ENCODE results near the gene PTPN23. TPM values are rescaled to one million over a fixed set of nuclear protein-coding genes. Genes with fewer than 3 reads are reported as not detected.

The PTPN23 gene
- total RNA-seq, 6 experiments from 2014 or later = 14.9 to 25.8 (median 16.9) TPM

- no peak for TF ChIP-seq CTCF (IDR thresholded peaks at IDR 0.05)
- no peak for TF ChIP-seq POLR2A (IDR thresholded peaks at IDR 0.05)
- intact Hi-C loops (cut with DNase I) = no loop called here
- Histone ChIP-seq H3K27me3 (no peaks in the 10 kb centered on the region), H3K9me3 (no peaks in the 10 kb centered on the region), H3K36me3 (peaks cover 0 to 89% (median 22%) of the 10 kb centered on the region in 4 donors), H3K4me3 (no peak overlapping the region), H3K4me1 (peaks cover 0 to 8% (median 0%) of the 10 kb centered on the region in 4 donors), H3K27ac (no peak overlapping the region)
- ATAC-seq = no peak
- WGBS (ENCODE audit: insufficient coverage, low coverage, low lambda C conversion rate, missing lambda C conversion rate) = 94% methylated on average over 4 of the region's 30 CpGs
- DNase-seq = peak in 2 of 3 donors; percentile 23 to 52
These were observed 30.2 kb downstream of the PTPN23 start for GRCh38 chr3:47410801-47411646.

- TF ChIP-seq POLR2A (IDR thresholded peaks at IDR 0.05) (no peak), CTCF (IDR thresholded peaks at IDR 0.05) (no peak)
- H3K27me3 ChIP-seq = no peaks in the 10 kb centered on the region
- intact Hi-C loops (cut with DNase I) = no loop called here
- 80% methylated on average over 1 of the region's 24 CpGs for WGBS (ENCODE audit: insufficient coverage, low coverage, low lambda C conversion rate, missing lambda C conversion rate)
- ATAC-seq (no peak), DNase-seq (no peak)
- H3K4me1 ChIP-seq = peaks cover 0 to 8% (median 0%) of the 10 kb centered on the region in 4 donors
- peaks cover 0 to 84% (median 20%) of the 10 kb centered on the region in 4 donors for H3K36me3 ChIP-seq
- H3K9me3 ChIP-seq = no peaks in the 10 kb centered on the region
- H3K4me3 ChIP-seq = no peak overlapping the region
- no peak overlapping the region for H3K27ac ChIP-seq
These were observed 31.1 kb downstream of the PTPN23 start for GRCh38 chr3:47411696-47412452.

GRCh38 chr3:47412453-47412756 is 31.6 kb downstream of the PTPN23 start:
- no peak for DNase-seq
- no peak for TF ChIP-seq POLR2A (IDR thresholded peaks at IDR 0.05)
- TF ChIP-seq CTCF (IDR thresholded peaks at IDR 0.05) = no peak
- Histone ChIP-seq H3K27me3 (no peaks in the 10 kb centered on the region), H3K36me3 (peaks cover 0 to 84% (median 21%) of the 10 kb centered on the region in 4 donors), H3K4me3 (no peak overlapping the region), H3K4me1 (peaks cover 0 to 8% (median 0%) of the 10 kb centered on the region in 4 donors), H3K9me3 (no peaks in the 10 kb centered on the region), H3K27ac (no peak overlapping the region)
- ATAC-seq = no peak
- intact Hi-C loops (cut with DNase I) = no loop called here
- WGBS (ENCODE audit: insufficient coverage, low coverage, low lambda C conversion rate, missing lambda C conversion rate) = no CpG with 5 or more reads among the region's 5 CpGs

- Histone ChIP-seq H3K27ac (no peak overlapping the region), H3K4me3 (no peak overlapping the region), H3K4me1 (peaks cover 0 to 8% (median 0%) of the 10 kb centered on the region in 4 donors), H3K27me3 (no peaks in the 10 kb centered on the region), H3K9me3 (no peaks in the 10 kb centered on the region), H3K36me3 (peaks cover 0 to 80% (median 22%) of the 10 kb centered on the region in 4 donors)
- intact Hi-C loops (cut with DNase I) = no loop called here
- DNase-seq (peak in 1 of 3 donors; percentile 50), ATAC-seq (no peak)
- 88% methylated on average over 4 of the region's 12 CpGs for WGBS (ENCODE audit: insufficient coverage, low coverage, low lambda C conversion rate, missing lambda C conversion rate)
- TF ChIP-seq CTCF (IDR thresholded peaks at IDR 0.05) = no peak
- no peak for TF ChIP-seq POLR2A (IDR thresholded peaks at IDR 0.05)
These were observed 32.2 kb downstream of the PTPN23 start for GRCh38 chr3:47412842-47413520.

Measured in right lobe of liver (tissue), 6 donors.